Measurements from ENCODE around the gene EXOSC1.
A peak's percentile ranks its signal among the peaks of the same experiment; 100 is the strongest.
"Not testable (repeated sequence)": the region's sequence is repeated elsewhere in the genome, so short reads cannot be mapped to it uniquely, and the experiment has no call there.

EXOSC1 gene

DNA sequence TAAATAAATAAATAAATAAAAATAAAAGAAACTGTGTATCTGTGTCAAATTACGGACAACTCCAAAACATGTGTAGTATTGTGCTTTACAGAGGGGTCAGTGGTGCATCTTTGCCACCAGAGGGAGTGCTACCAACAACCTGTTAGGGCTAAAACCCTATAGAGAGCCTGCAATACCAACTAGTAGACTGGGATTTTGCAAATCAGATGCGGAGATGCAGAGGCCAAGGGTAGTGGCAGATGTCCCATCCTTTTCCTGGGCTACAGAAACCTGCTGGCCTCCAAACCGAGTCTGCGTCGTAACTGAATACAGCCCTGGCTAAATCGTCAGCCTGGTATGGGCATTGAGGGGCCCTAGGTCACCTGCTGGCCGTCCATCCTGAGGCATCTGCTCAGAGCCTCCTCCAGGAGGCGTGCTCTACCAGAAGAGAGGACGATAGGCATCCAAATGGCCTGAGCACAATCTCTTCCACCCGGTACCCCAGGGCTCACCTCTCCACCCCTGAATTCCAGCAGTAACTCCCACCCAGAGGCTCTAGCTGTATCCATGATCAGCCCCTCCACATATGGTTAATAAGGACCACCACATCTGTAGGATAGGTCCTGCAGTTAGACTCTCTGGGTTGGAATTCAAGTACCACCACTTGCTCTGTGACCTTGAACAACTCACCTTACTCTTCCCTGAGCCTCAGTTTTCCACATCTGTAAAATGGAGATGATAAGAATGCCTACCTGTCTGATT lies 38.4 kb downstream of the EXOSC1 start:
- peak; percentile 43 to 64 for DNase-seq

DNA sequence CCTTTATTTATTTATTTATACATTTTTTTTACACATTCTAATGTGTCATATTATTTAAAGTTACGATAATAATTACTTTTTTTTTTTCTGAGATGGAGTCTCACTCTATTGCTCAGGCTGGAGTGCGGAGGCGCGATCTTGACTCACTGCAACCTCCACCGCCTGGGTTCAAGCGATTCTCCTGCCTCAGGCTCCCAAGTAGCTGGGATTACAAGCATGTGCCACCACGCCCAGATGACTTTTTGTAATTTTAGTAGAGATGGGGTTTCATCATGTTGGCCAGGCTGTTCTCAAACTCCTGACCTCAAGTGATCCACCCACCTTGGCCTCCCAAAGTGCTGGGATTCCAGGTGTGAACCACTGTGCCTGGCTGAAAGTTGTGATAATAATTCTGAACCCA lies 39.3 kb downstream of the EXOSC1 start:
- DNase-seq = not testable (repeated sequence)

DNA sequence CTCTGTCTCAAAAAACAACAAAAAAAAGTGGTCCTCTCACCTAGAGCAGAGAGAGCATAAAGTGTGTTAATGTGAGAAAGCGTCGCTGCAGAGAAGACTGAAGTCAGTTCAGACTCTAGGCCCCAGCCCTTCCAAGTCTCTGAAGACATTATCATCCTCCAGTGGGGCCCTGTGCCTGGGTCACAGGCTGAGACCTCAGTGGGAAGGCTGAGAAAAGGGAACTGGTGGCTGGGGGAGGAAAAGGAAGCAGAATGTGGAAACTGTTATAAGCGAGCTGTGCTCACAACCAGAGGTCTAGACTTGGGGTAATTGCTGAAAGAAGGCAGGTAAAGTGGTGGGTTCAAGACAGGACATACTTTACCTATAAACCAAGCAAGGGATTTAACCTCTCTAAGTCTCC lies 39.7 kb downstream of the EXOSC1 start:
- no peak for DNase-seq

GRCh38 chr10:97404044-97404443 lies 41.8 kb downstream of the EXOSC1 start:
- no peak for DNase-seq

DNA sequence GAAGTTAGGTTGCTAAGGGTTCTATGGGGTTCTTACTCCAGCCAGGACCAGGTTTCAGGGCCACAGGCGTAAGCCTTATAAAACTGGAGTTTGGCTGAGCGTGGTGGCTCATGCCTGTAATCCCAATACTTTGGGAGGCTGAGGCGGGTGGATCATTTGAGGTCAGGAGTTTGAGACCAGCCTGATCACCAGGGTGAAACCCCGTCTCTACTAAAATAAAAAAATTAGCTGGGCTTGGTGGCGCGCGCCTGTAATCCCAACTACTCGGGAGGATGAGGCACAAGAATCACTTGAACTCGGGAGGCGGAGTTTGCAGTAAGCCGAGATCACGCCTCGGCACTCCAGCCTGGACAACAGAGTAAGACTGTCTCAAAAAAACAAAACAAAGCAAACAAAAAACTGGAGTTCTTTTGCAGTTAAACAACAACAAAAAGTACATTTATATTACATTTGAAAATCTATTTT lies 44.3 kb downstream of the EXOSC1 start:
- DNase-seq = no peak

- DNase-seq = peak; percentile 59 to 87
These were observed 44.9 kb downstream of the EXOSC1 start, which contains the start of gene RRP12 for GRCh38 chr10:97400665-97401454. TSS of gene RRP12 (minus strand) at chr10:97401340. CDS start at chr10:97401231, 109 bp downstream.

DNA sequence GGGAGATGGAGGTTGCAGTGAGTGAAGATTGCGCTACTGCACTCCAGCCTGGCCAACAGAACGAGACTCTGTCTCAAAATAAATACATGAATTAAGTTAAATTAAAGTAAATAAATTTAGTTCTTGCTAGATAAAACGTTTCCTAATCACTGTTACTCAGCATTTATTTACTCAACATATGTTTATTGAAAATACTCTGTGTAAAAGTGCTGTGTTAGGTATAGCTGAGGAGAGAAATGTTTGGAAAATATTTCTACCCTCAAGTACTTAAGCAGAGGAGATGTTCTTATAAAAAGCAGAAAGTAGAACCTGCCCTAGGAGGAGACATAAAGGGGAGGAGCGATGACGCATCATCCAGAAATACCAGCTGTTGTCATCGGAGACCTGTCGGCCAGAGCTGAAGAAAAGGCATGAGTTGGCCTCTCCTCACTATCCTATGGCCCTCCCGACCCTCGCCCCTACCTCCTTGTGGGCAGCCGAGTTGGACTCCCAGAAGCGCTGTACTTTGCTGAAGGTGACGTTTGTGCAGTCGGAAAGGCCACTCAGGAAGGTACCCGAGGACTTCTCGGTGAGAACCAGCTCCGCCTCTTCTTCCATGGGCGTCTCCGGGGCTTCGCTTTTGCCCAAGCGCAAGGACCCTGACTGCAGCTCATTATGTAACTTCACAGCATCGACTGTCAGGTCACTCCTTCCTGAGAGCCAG lies 45.8 kb downstream of the EXOSC1 start:
- peak in 1 of 2 experiments; percentile 48 for DNase-seq

DNA sequence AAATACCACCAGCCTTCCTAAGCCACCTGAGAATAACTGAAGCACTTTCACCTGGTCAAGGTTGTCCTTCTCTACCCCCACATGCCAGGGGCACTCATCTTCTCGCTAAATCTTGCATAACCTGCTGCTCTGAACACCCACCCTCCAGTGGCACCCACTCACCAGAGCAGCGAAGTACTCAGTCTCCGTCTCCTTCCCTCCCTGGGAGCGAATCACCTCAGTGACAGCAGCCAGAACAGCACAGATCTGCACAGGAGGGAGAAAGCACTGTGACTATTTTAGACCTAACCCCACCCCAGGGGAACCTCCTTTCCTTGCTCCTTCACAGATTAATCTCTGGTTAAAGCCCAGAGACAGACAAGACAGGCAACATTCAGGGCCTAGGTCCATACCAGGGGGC lies 49.8 kb downstream of the EXOSC1 start:
- DNase-seq = no peak

GRCh38 chr10:97393034-97393573 lies 52.7 kb downstream of the EXOSC1 start:
- no peak for DNase-seq

- DNase-seq = no peak
These were observed 55.7 kb downstream of the EXOSC1 start for GRCh38 chr10:97390091-97390490.

GRCh38 chr10:97388152-97388551 lies 57.7 kb downstream of the EXOSC1 start:
- DNase-seq = no peak
